ENCODE measurements around the gene SMG6.

The SMG6 gene

DNA sequence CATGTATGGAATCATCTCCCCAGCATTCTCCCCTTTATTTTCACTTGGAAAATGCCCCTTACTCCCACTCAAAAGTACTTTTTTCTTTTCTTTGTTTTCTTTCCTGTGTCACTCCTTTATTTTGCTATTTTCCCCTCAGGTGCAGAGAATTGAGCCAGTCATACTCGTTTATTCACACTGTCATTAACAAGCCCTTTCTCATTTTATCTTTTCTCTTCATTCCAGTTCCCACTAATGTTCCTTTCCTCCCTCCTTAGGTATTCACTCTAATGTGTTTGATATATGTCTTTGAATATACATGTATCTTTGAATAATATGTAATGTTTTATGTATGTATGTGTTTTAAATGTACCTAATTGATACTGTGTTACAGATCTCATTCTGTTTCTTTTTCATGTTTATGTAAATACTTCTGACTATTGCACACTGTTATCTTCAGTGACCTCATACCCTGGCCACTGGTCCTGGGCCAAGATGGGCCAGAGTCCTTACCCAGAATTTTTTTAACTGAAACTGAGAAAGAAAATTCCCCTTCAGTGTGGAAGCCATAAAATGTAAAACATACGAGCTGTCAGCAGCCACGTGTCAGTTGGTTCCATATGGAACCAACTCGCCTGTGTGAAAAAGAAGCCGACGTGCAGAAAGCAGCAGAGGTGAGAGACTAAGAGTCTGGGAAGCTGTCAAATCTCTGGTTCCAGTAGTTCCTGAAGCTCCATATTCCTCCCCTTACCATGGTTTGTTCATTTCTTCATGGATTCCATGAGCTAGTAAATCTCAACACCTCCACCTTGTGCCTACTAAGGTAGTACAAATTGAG lies 6.0 kb upstream of the SMG6 start:
- no peak overlapping the region for H3K14ac ChIP-seq (ENCODE audit: low read length)
- no peak overlapping the region for H3K9ac ChIP-seq (ENCODE audit: low read depth, low read length, poor library complexity)
- no peaks in the 10 kb centered on the region for H3K4me1 ChIP-seq (ENCODE audit: control insufficient read depth in 2 of 2, insufficient read depth in 1 of 2, low read depth in 1 of 2, low read length in 2 of 2)
- no peak overlapping the region for H2BK120ac ChIP-seq (ENCODE audit: low read depth, low read length)
- no peak overlapping the region for H2BK5ac ChIP-seq (ENCODE audit: low read length)
- no peak for DNase-seq (ENCODE audit: low spot score)
- no peak overlapping the region for H2AFZ ChIP-seq (ENCODE audit: low read length)
- H3K4ac ChIP-seq (ENCODE audit: low read length): no peak overlapping the region
- H2BK15ac ChIP-seq (ENCODE audit: low read length): no peak overlapping the region
- H3K27ac ChIP-seq (replicated peaks; ENCODE audit: low read length): no peak overlapping the region
- WGBS, 2 donors (ENCODE audit: extremely low coverage in 2 of 2, insufficient read length in 2 of 2, insufficient replicate concordance in 1 of 2): no CpG with 5 or more reads among the region's 6 CpGs
- no peak overlapping the region for H3K4me2 ChIP-seq (ENCODE audit: insufficient read depth, low read length, poor library complexity, severe bottlenecking)
- no peak overlapping the region for H2BK12ac ChIP-seq (ENCODE audit: low read length)
- no peak overlapping the region for H2AK5ac ChIP-seq (ENCODE audit: low read depth, low read length)
- no peaks in the 10 kb centered on the region for H3K27me3 ChIP-seq (ENCODE audit: control insufficient read depth in 3 of 3, insufficient read depth in 3 of 3, low read depth in 1 of 3, low read length in 3 of 3)
- peaks cover 6 to 32% of the 10 kb centered on the region in 2 donors for H3K36me3 ChIP-seq (replicated peaks in 1 of 2; ENCODE audit: control insufficient read depth in 2 of 2, insufficient read depth in 2 of 2, low read length in 2 of 2)
- H3K18ac ChIP-seq (ENCODE audit: low read length): no peak overlapping the region
- H3K4me3 ChIP-seq (ENCODE audit: low read length in 2 of 2): no peak overlapping the region
- no peak overlapping the region for H3K23ac ChIP-seq (ENCODE audit: low read depth, low read length, poor library complexity)
- no peaks in the 10 kb centered on the region for H3K9me3 ChIP-seq (replicated peaks in 1 of 2; ENCODE audit: control insufficient read depth in 2 of 2, insufficient read depth in 1 of 2, low read depth in 1 of 2, low read length in 2 of 2)
- H4K91ac ChIP-seq (ENCODE audit: low read depth, low read length, poor library complexity): no peak overlapping the region
- peaks cover 2% of the 10 kb centered on the region for H3K79me1 ChIP-seq (ENCODE audit: low read depth, low read length)
- no peak overlapping the region for H4K8ac ChIP-seq (ENCODE audit: low read depth, low read length)

- no peak for DNase-seq (ENCODE audit: low spot score)
Observed at GRCh38 chr17:2304931-2305330, 1.3 kb upstream of the SMG6 start.

DNA sequence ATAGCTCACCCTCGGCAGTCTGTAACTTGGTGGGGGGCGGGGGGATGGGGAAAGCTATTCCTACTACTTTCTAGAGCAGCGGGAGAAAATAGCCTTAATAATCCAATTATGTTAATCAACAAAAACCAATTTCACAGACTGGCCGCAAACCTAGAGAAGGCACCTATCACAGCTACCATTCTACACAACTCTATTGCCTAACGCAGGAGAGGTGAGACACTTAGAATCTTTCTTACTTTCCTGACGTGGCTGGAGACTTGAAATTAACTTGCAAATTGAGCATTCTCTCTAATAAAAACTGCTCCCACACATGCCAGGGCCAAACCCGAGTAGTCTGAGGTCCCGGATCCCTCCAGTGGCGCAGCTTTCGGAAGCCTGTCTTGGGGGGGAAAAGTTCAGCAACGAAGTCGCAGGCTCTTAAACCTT lies 794 bp downstream of the SMG6 start:
- Histone ChIP-seq H3K14ac (ENCODE audit: low read length) (no peak overlapping the region), H3K4ac (ENCODE audit: low read length) (no peak overlapping the region), H3K4me1 (ENCODE audit: control insufficient read depth in 2 of 2, insufficient read depth in 1 of 2, low read depth in 1 of 2, low read length in 2 of 2) (peaks cover 0 to 5% of the 10 kb centered on the region in 2 donors), H2BK15ac (ENCODE audit: low read length) (no peak overlapping the region), H2BK120ac (ENCODE audit: low read depth, low read length) (no peak overlapping the region), H3K18ac (ENCODE audit: low read length) (peak overlapping the region; percentile 29), H3K27ac (replicated peaks; ENCODE audit: low read length) (peak overlapping the region; percentile 95), H2BK5ac (ENCODE audit: low read length) (peak overlapping the region; percentile 95), H2AK5ac (ENCODE audit: low read depth, low read length) (no peak overlapping the region), H3K4me3 (ENCODE audit: low read length in 2 of 2) (peak overlapping the region; percentile 96 to 97), H4K91ac (ENCODE audit: low read depth, low read length, poor library complexity) (no peak overlapping the region), H4K8ac (ENCODE audit: low read depth, low read length) (no peak overlapping the region), H3K9ac (ENCODE audit: low read depth, low read length, poor library complexity) (peak overlapping the region; percentile 93), H3K4me2 (ENCODE audit: insufficient read depth, low read length, poor library complexity, severe bottlenecking) (peak overlapping the region; percentile 59), H3K9me3 (replicated peaks in 1 of 2; ENCODE audit: control insufficient read depth in 2 of 2, insufficient read depth in 1 of 2, low read depth in 1 of 2, low read length in 2 of 2) (peaks cover 0 to 10% of the 10 kb centered on the region in 2 donors), H3K36me3 (replicated peaks in 1 of 2; ENCODE audit: control insufficient read depth in 2 of 2, insufficient read depth in 2 of 2, low read length in 2 of 2) (peaks cover 15 to 51% of the 10 kb centered on the region in 2 donors), H3K27me3 (ENCODE audit: control insufficient read depth in 3 of 3, insufficient read depth in 3 of 3, low read depth in 1 of 3, low read length in 3 of 3) (no peaks in the 10 kb centered on the region), H2AFZ (ENCODE audit: low read length) (peak overlapping the region; percentile 97), H3K79me1 (ENCODE audit: low read depth, low read length) (peaks cover 4% of the 10 kb centered on the region), H3K23ac (ENCODE audit: low read depth, low read length, poor library complexity) (no peak overlapping the region), H2BK12ac (ENCODE audit: low read length) (no peak overlapping the region)
- DNase-seq (ENCODE audit: low spot score): no peak
- no CpG with 5 or more reads among the region's 12 CpGs for WGBS, 2 donors (ENCODE audit: extremely low coverage in 2 of 2, insufficient read length in 2 of 2, insufficient replicate concordance in 1 of 2)

More at GRCh38 chr17:2304931-2305330, 1.3 kb upstream of the SMG6 start:
- H3K27ac ChIP-seq (replicated peaks; ENCODE audit: low read length): no peak overlapping the region
- no peak overlapping the region for H2BK15ac ChIP-seq (ENCODE audit: low read length)
- H3K4me2 ChIP-seq (ENCODE audit: insufficient read depth, low read length, poor library complexity, severe bottlenecking): no peak overlapping the region
- no peak overlapping the region for H3K14ac ChIP-seq (ENCODE audit: low read length)
- H2BK5ac ChIP-seq (ENCODE audit: low read length): no peak overlapping the region
- H3K36me3 ChIP-seq (replicated peaks in 1 of 2; ENCODE audit: control insufficient read depth in 2 of 2, insufficient read depth in 2 of 2, low read length in 2 of 2): peaks cover 6 to 44% of the 10 kb centered on the region in 2 donors
- no peak overlapping the region for H4K8ac ChIP-seq (ENCODE audit: low read depth, low read length)
- H3K4me1 ChIP-seq (ENCODE audit: control insufficient read depth in 2 of 2, insufficient read depth in 1 of 2, low read depth in 1 of 2, low read length in 2 of 2): peaks cover 0 to 5% of the 10 kb centered on the region in 2 donors
- no peak overlapping the region for H3K23ac ChIP-seq (ENCODE audit: low read depth, low read length, poor library complexity)
- no peak overlapping the region for H3K9ac ChIP-seq (ENCODE audit: low read depth, low read length, poor library complexity)
- no peak overlapping the region for H4K91ac ChIP-seq (ENCODE audit: low read depth, low read length, poor library complexity)
- H3K18ac ChIP-seq (ENCODE audit: low read length): no peak overlapping the region
- no peak overlapping the region for H2AFZ ChIP-seq (ENCODE audit: low read length)
- no peak overlapping the region for H2BK12ac ChIP-seq (ENCODE audit: low read length)
- no CpG with 5 or more reads among the region's 4 CpGs for WGBS, 2 donors (ENCODE audit: extremely low coverage in 2 of 2, insufficient read length in 2 of 2, insufficient replicate concordance in 1 of 2)
- H3K79me1 ChIP-seq (ENCODE audit: low read depth, low read length): peaks cover 4% of the 10 kb centered on the region
- H2AK5ac ChIP-seq (ENCODE audit: low read depth, low read length): no peak overlapping the region
- no peaks in the 10 kb centered on the region for H3K27me3 ChIP-seq (ENCODE audit: control insufficient read depth in 3 of 3, insufficient read depth in 3 of 3, low read depth in 1 of 3, low read length in 3 of 3)
- H3K4ac ChIP-seq (ENCODE audit: low read length): no peak overlapping the region
- no peak overlapping the region for H2BK120ac ChIP-seq (ENCODE audit: low read depth, low read length)
- H3K4me3 ChIP-seq (ENCODE audit: low read length in 2 of 2): peak overlapping the region in 1 of 2 donors; percentile 97
- peaks cover 0 to 10% of the 10 kb centered on the region in 2 donors for H3K9me3 ChIP-seq (replicated peaks in 1 of 2; ENCODE audit: control insufficient read depth in 2 of 2, insufficient read depth in 1 of 2, low read depth in 1 of 2, low read length in 2 of 2)

GRCh38 chr17:2299756-2300155 lies 3.8 kb downstream of the SMG6 start:
- no peak overlapping the region for H3K4me2 ChIP-seq (ENCODE audit: insufficient read depth, low read length, poor library complexity, severe bottlenecking)
- no peak overlapping the region for H3K23ac ChIP-seq (ENCODE audit: low read depth, low read length, poor library complexity)
- WGBS, 2 donors (ENCODE audit: extremely low coverage in 2 of 2, insufficient read length in 2 of 2, insufficient replicate concordance in 1 of 2): no CpG with 5 or more reads among the region's 22 CpGs
- no peak overlapping the region for H3K14ac ChIP-seq (ENCODE audit: low read length)
- H3K36me3 ChIP-seq (replicated peaks in 1 of 2; ENCODE audit: control insufficient read depth in 2 of 2, insufficient read depth in 2 of 2, low read length in 2 of 2): peaks cover 20 to 70% of the 10 kb centered on the region in 2 donors
- H2BK12ac ChIP-seq (ENCODE audit: low read length): no peak overlapping the region
- H3K9me3 ChIP-seq (replicated peaks in 1 of 2; ENCODE audit: control insufficient read depth in 2 of 2, insufficient read depth in 1 of 2, low read depth in 1 of 2, low read length in 2 of 2): peaks cover 0 to 10% of the 10 kb centered on the region in 2 donors
- H2BK120ac ChIP-seq (ENCODE audit: low read depth, low read length): no peak overlapping the region
- H2BK5ac ChIP-seq (ENCODE audit: low read length): no peak overlapping the region
- no peak overlapping the region for H4K91ac ChIP-seq (ENCODE audit: low read depth, low read length, poor library complexity)
- peaks cover 3% of the 10 kb centered on the region for H3K79me1 ChIP-seq (ENCODE audit: low read depth, low read length)
- H3K9ac ChIP-seq (ENCODE audit: low read depth, low read length, poor library complexity): no peak overlapping the region
- H2AK5ac ChIP-seq (ENCODE audit: low read depth, low read length): no peak overlapping the region
- no peak overlapping the region for H2BK15ac ChIP-seq (ENCODE audit: low read length)
- no peak overlapping the region for H3K4me3 ChIP-seq (ENCODE audit: low read length in 2 of 2)
- H3K4ac ChIP-seq (ENCODE audit: low read length): no peak overlapping the region
- H3K18ac ChIP-seq (ENCODE audit: low read length): no peak overlapping the region
- H3K27ac ChIP-seq (replicated peaks; ENCODE audit: low read length): no peak overlapping the region
- no peak overlapping the region for H4K8ac ChIP-seq (ENCODE audit: low read depth, low read length)
- DNase-seq (ENCODE audit: low spot score): no peak
- no peak overlapping the region for H2AFZ ChIP-seq (ENCODE audit: low read length)
- peaks cover 0 to 5% of the 10 kb centered on the region in 2 donors for H3K4me1 ChIP-seq (ENCODE audit: control insufficient read depth in 2 of 2, insufficient read depth in 1 of 2, low read depth in 1 of 2, low read length in 2 of 2)
- no peaks in the 10 kb centered on the region for H3K27me3 ChIP-seq (ENCODE audit: control insufficient read depth in 3 of 3, insufficient read depth in 3 of 3, low read depth in 1 of 3, low read length in 3 of 3)
